Kidney epithelial cell (primary cell): Measurements from ENCODE around the gene ARHGEF7. TPM values are rescaled to one million over a fixed set of nuclear protein-coding genes. Genes with fewer than 3 reads are reported as not detected.

Experiments
- DNase-seq: peaks from one replicate; pipeline ENCODE4 v3.0.0-alpha.2; 2010; ENCODE audit warnings: low read depth
- H3K27me3 ChIP-seq: 2 replicates; pipeline ENCODE4 v1.6.0; 2011; ENCODE audit warnings: low read length; ENCODE audit not compliant: control insufficient read depth, insufficient read depth
- H3K36me3 ChIP-seq: 2 replicates; pipeline ENCODE4 v1.5.1; 2011; ENCODE audit warnings: low read length; ENCODE audit not compliant: control insufficient read depth, insufficient read depth
- H3K4me3 ChIP-seq: 2 replicates; pipeline ENCODE4 v1.5.1; 2011; ENCODE audit warnings: low read depth, mild to moderate bottlenecking, control low read depth, low read length
- total RNA-seq: library from RNA; depleted of rRNA; stranded (reverse); fragments of >200 nt; gene quantifications from 2 replicates; pipeline ENCODE4 v1.2.3, GENCODE V29; 2015
- TF ChIP-seq, protein P1 (sequence below): IDR thresholded peaks from 2 replicates; pipeline ENCODE4 v1.5.1; 2011; ENCODE audit warnings: mild to moderate bottlenecking, moderate library complexity, low read length, control low read depth, inconsistent platforms; ENCODE audit not compliant: insufficient read depth, poor library complexity, severe bottlenecking

ARHGEF7 gene
- total RNA-seq, 1 donor from 2014 or later = 32.4 TPM

DNA sequence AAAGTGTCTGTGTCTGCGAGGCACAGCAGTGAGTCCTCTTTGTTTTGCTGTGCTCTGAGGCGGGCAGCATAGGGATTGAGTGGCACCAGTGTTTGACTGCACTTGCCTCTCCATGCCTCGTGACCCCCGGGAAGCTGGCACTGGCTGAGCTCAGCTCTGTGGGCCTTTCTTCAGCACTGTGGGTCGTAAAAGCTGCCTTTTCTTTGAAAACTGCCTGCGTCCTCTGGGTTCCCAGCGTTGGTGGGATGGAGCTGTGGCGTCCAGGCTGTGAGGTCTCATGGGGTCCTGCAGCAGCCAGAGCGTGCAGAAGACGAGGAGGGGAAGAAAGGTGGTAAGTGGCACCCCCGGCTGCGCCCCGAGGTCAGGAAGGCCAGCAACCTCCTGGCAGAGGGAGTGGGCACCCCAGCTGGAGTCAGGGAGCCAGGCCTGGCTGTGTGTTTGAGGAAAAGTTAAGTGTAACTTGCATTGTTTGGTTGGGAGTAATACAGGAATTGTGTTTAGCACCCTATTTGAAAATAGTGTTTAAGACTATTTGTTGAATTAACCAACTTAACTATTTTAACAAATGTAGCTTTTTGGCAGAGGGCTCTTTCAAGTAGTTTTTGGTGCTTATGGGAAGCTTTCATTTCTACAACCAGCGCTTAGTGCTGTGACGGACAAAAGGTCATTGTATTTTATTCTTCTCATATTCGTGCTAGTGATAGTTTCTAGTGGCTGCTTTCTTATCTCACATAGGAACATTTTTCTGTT, 126.1 kb downstream of the ARHGEF7 start:
- TF ChIP-seq, protein P1, sequence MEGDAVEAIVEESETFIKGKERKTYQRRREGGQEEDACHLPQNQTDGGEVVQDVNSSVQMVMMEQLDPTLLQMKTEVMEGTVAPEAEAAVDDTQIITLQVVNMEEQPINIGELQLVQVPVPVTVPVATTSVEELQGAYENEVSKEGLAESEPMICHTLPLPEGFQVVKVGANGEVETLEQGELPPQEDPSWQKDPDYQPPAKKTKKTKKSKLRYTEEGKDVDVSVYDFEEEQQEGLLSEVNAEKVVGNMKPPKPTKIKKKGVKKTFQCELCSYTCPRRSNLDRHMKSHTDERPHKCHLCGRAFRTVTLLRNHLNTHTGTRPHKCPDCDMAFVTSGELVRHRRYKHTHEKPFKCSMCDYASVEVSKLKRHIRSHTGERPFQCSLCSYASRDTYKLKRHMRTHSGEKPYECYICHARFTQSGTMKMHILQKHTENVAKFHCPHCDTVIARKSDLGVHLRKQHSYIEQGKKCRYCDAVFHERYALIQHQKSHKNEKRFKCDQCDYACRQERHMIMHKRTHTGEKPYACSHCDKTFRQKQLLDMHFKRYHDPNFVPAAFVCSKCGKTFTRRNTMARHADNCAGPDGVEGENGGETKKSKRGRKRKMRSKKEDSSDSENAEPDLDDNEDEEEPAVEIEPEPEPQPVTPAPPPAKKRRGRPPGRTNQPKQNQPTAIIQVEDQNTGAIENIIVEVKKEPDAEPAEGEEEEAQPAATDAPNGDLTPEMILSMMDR = no peak

DNA sequence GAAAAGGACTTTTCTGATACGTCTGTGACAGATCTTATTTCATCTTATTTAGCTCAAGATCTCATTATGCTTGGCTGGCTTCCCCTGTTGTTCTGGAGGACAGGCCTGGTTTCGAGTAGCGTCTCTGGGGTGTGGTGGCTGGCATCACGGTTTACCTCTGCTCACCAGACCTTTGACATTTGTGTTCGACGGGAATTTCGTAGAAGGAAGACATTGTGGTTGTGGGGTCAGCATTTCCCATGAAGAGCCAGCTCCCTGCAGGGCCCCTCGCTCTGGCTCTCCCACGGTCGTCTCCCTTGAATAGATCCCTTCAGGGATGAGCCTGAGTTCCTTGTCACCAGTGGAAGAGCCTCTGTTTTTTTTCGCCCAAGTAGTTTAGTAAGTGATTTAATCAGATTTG, 126.8 kb downstream of the ARHGEF7 start:
- TF ChIP-seq, protein P1 = no peak
- no peaks in the 10 kb centered on the region for H3K36me3 ChIP-seq
- no peaks in the 10 kb centered on the region for H3K27me3 ChIP-seq
- no peak for DNase-seq
- H3K4me3 ChIP-seq = no peak overlapping the region

More for the DNA sequence above, 126.1 kb downstream of the ARHGEF7 start:
- H3K27me3 ChIP-seq = no peaks in the 10 kb centered on the region
- H3K4me3 ChIP-seq = no peak overlapping the region
- no peak for DNase-seq
- H3K36me3 ChIP-seq = no peaks in the 10 kb centered on the region

DNA sequence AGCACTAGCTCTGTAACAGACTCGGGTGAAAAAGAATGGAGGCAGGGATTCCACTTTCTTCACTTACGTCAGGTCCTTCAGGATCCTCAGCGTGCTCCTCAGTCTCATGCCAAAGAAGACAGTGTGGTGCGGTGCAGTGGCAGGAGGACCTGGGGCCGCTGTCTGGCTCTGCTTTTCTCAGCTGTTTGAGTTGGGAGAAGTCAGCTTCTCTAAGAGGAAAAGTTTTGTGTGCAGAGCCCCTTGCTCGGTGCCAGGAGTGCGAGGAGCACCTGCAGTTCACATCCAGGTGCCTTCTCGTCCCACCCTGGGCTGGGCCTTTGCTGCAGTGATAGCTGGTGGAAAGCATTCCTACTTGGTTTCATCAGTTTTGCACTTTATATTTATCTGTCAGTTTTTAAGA, 127.5 kb downstream of the ARHGEF7 start:
- TF ChIP-seq, protein P1 = no peak
- H3K4me3 ChIP-seq = no peak overlapping the region
- H3K27me3 ChIP-seq = no peaks in the 10 kb centered on the region
- H3K36me3 ChIP-seq = no peaks in the 10 kb centered on the region
- DNase-seq = no peak

DNA sequence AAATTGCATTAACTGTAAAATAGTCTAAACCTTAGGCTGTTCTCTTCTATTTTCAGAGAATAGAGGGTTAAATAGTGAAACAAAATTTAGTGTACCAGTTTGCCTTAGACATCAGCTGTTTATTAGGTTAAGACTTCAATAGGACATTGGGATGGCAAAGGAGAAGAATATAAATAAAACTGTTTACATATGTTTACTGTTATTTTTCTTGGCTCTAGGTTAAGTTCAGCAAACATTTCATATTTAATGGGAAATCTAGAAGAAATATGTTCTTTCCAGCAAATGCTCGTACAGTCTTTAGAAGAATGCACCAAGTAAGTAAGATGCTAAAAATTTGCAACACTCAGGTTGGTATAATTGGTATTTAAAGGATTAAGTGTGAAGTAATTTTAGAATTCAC, 128.9 kb downstream of the ARHGEF7 start:
- no peak for DNase-seq
- H3K27me3 ChIP-seq = no peaks in the 10 kb centered on the region
- TF ChIP-seq, protein P1 = no peak
- H3K4me3 ChIP-seq = no peak overlapping the region
- no peaks in the 10 kb centered on the region for H3K36me3 ChIP-seq

DNA sequence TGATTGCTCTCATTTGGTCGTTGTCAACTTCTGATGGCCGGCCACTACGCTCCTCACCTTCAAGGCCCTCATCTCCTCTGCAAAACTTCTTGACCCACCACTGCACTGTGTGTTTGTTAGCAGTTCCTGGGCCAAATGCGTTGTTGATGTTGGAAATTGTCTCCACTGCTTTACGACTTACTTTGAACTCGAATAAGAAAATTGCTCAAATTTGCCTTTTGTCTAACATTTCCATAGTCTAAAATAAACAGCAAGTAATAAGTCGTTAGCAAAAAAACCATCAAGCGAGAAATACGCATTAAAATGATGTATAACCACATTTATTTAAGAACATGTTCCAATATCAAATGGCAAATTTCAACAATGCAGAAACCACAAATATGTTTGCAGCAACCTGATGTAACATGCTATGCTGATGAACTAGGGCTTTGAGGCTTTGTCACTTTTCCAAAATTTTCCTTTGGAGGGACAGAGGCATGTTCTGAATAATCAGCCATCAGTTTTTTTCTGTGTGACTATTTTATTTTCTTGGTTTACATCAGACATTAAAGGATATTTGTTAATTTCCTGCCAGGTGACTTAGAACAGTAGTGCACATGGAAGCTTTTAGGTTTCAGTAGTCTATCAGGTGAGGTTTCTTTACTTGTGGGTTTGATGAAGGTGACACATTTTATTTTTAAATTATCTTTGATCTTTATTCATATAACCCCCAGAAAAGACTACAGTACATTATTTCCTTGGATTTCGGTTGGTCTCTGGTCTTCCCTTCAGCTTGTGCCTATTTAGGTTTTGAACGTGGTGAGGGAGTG, 130.7 kb downstream of the ARHGEF7 start:
- no peak overlapping the region for H3K4me3 ChIP-seq
- TF ChIP-seq, protein P1 = no peak
- H3K27me3 ChIP-seq = no peaks in the 10 kb centered on the region
- H3K36me3 ChIP-seq = no peaks in the 10 kb centered on the region
- DNase-seq = no peak

DNA sequence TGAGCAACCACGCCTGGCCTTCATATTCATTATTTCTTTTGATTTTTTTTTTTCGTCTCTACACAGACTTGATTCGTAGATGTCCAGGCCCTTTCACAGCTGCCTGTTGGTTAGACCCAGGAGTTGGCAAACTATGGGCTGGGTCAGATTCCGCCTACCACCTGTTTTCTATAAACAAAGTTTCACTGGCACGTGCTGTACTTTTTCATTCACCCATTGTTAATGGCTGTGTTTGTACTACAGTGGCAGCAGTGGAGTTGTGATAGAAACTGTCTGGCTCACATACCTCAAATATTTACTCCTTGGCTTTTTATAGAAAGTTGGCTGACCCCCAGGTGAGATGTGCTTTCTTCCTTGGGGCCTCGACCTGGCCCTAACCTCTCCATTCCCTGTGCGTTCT, 132.4 kb downstream of the ARHGEF7 start:
- DNase-seq = no peak
- TF ChIP-seq, protein P1 = no peak
- no peaks in the 10 kb centered on the region for H3K36me3 ChIP-seq
- no peak overlapping the region for H3K4me3 ChIP-seq
- no peaks in the 10 kb centered on the region for H3K27me3 ChIP-seq
